H1 (cell line): ENCODE results near the gene LRRC8D. TPM values are rescaled to one million over a fixed set of nuclear protein-coding genes. Genes with fewer than 3 reads are reported as not detected.

ENCODE experiments used
- polyA plus RNA-seq, 7 experiments: library from polyadenylated mRNA; depleted of rRNA in 3 of 7; stranded (reverse) in 5 of 7; unstranded in 2 of 7; fragments of >200 nt in 5 of 7; fragments of 200-250 nt in 2 of 7; gene quantifications; 1 replicate in 5 of 7; 2 replicates in 1 of 7; 4 replicates in 1 of 7; pipeline versions ENCODE4 v1.2.1 to v1.2.3, GENCODE V29; 2011 to 2013; ENCODE audit warnings: missing spikeins in 2 of 7, mixed read lengths in 2 of 7
- total RNA-seq: library from RNA; stranded (reverse); fragmentation: NEBNext Ultra II Directional; extraction: Animal tissue kit (Norgen Biotek cat#: 25700); gene quantifications from 2 replicates; pipeline ENCODE4 v1.2.1, GENCODE V29; 2021

Gene LRRC8D
- total and polyA plus RNA-seq, 2 of the 8 experiments (the other 6 are each of a cell fraction or from before 2014, with no cell fraction given) = 42.0 to 58.5 TPM

Other genes with a start within 250 kb of the LRRC8D start
- 2.1 and 2.5 TPM in 2 replicates for gene LRRC8C, start 187.9 kb upstream of the LRRC8D start, total RNA-seq
- gene LRRC8C, start 187.9 kb upstream of the LRRC8D start, polyA plus RNA-seq (2011; rRNA removed) = 0.93 and 1.1 TPM in 2 replicates
- gene ZNF326, start 174.1 kb downstream of the LRRC8D start, total RNA-seq = 30.6 and 31.8 TPM in 2 replicates
- 12.2 and 12.7 TPM in 2 replicates for gene ZNF326, start 174.1 kb downstream of the LRRC8D start, polyA plus RNA-seq (2011; rRNA removed)